ENCODE data around the gene AK8.

Gene AK8

DNA sequence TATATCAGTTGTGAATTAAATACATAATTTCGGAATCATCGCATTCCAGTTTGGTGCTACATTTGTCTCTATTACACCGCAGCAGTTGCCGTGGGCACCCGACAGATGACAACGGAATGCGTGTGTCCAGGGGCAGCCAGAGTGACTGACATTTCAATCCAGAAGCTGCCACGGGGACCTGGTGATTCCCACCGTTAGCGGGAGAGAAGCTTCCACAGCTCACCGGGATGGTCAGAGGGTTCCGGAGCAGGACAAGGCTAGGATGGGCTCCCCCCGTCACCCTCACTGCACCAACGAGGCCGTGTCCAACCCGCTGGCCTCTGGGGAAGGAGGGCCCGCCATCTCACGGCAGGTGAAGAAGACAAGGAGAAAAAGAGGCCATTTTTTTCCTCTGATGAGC lies 121.1 kb downstream of the AK8 start:
- no peak overlapping the region for H3K4me3 ChIP-seq (replicated peaks; ENCODE audit: low read depth, low read length)
- no peak for DNase-seq (ENCODE audit: low read depth)

DNA sequence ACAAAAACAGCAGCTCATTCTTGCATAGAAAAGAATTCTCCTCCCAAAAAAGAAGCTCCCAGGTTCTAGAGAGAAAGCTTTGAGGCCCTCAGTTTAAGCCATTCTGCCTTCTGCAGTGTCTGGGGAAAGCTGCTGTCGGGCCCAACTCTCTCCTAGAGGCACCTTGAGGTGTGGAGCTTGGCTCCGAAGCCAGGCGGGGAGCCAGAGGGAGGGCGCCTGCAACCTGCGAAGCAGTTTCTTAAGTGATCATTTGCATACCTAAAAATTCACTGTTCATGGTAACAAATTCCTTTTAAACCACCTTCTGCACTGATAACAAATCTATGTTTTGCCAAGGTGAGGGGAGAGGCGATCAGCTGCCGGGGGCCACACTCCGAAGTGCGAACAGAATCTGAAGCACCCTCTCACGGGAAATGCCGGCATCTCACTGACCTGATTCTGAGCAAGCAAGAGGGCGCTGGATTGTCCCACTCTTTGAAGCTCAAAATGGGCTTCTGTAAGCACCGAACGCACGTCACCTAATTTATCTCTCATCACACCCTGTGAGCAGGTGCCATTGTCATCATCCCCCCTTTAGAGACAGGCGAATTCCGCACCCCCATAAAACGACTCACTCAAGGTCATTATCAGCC lies 121.8 kb downstream of the AK8 start:
- no peak for DNase-seq (ENCODE audit: low read depth)
- H3K4me3 ChIP-seq (replicated peaks; ENCODE audit: low read depth, low read length): no peak overlapping the region
- TF ChIP-seq, protein P1, sequence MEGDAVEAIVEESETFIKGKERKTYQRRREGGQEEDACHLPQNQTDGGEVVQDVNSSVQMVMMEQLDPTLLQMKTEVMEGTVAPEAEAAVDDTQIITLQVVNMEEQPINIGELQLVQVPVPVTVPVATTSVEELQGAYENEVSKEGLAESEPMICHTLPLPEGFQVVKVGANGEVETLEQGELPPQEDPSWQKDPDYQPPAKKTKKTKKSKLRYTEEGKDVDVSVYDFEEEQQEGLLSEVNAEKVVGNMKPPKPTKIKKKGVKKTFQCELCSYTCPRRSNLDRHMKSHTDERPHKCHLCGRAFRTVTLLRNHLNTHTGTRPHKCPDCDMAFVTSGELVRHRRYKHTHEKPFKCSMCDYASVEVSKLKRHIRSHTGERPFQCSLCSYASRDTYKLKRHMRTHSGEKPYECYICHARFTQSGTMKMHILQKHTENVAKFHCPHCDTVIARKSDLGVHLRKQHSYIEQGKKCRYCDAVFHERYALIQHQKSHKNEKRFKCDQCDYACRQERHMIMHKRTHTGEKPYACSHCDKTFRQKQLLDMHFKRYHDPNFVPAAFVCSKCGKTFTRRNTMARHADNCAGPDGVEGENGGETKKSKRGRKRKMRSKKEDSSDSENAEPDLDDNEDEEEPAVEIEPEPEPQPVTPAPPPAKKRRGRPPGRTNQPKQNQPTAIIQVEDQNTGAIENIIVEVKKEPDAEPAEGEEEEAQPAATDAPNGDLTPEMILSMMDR (IDR thresholded peaks at IDR 0.05; ENCODE audit: low read length, missing control alignments): no peak

More for the DNA sequence above, 121.1 kb downstream of the AK8 start:
- TF ChIP-seq, protein P1 (IDR thresholded peaks at IDR 0.05; ENCODE audit: low read length, missing control alignments): no peak

DNA sequence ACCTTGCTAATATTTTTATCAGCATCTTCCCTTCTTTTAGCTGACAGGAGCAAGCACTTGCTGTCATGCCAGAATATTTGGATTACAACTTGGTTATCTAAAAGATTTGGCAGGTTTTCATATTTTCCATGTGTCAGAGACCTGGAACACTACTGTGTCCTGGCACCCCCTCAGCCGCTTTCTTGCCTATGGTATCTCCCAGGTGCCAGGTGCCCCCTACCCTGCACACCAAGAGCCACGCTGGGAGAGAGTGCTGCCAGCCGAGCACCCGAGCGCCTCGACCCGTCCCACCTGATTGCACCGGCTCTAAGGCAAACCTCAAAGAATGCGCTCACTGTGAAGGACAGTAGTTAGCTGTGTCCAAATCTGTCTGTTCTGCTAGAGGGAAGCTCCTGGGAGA lies 123.0 kb downstream of the AK8 start:
- no peak overlapping the region for H3K4me3 ChIP-seq (replicated peaks; ENCODE audit: low read depth, low read length)
- DNase-seq (ENCODE audit: low read depth): no peak
- TF ChIP-seq, protein P1 (IDR thresholded peaks at IDR 0.05; ENCODE audit: low read length, missing control alignments): no peak

DNA sequence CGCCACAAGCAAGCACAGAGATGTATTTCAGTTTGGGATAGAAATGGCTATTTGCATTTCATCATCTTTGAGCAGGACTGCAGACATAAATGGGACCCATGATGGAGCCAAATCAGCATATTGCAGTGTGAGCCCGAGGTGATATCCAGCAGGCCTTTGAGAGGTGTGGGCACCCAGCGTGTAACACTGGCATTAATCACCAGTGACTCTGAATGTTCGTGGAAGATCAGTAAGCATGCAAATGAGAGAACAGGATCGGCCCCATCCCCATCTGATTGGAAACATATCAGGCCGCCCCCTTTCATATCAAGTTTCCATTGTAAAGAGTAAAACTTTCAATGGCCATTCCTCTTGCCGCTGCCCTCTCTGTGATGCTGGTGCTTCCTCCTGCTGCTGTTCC lies 123.8 kb downstream of the AK8 start:
- TF ChIP-seq, protein P1 (IDR thresholded peaks at IDR 0.05; ENCODE audit: low read length, missing control alignments): no peak
- H3K4me3 ChIP-seq (replicated peaks; ENCODE audit: low read depth, low read length): no peak overlapping the region
- no peak for DNase-seq (ENCODE audit: low read depth)

DNA sequence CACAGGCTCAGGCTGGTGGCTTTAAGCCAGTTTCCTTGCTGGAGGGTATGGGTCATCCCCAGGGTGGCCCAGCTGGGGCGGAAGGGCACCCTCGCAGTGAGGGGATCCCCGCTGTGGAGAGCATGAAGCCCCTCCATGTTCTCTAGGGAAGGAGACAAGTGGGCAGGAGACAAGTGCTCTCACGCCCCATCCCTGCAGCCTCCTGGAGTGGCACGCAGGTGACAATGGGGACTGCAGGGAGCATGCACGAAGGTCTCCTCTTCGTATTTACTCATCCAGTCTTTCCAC lies 124.5 kb downstream of the AK8 start:
- DNase-seq (ENCODE audit: low read depth): no peak
- no peak overlapping the region for H3K4me3 ChIP-seq (replicated peaks; ENCODE audit: low read depth, low read length)
- TF ChIP-seq, protein P1 (IDR thresholded peaks at IDR 0.05; ENCODE audit: low read length, missing control alignments): no peak

DNA sequence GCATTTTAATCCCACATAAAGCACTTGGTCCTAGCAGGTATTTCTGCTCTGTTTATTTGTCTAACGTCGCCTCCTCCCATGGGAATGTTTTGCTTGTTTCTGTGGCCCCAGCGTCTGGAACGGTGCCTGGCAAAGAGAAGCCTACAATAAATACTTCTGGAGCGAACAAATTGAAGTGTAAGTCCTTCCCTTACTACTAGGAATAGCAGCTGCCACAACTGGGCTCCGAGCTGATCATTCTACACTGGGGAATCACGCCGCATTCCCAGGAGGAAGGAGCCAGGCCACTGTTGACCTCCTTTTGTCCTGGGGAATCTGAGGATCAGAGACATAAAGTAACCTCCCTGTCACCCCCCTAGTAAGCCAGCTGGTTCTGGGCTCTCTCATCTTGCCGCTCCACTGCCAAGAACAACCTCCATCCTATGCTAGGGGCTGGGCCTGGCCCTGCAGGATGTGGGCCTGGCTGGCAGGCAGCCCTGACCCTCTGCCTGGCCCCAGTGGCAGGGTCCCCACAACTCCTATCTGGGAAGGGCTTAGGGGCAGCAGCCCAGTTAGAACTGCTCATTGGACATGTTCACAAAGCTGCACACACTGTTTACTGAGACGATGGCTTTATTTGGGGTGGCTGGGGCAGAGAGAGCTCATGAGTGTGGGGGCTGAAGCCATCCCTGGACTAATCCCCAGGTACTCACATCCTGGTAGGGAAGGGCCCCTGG lies 125.0 kb downstream of the AK8 start:
- no peak overlapping the region for H3K4me3 ChIP-seq (replicated peaks; ENCODE audit: low read depth, low read length)
- no peak for DNase-seq (ENCODE audit: low read depth)
- TF ChIP-seq, protein P1 (IDR thresholded peaks at IDR 0.05; ENCODE audit: low read length, missing control alignments): no peak

DNA sequence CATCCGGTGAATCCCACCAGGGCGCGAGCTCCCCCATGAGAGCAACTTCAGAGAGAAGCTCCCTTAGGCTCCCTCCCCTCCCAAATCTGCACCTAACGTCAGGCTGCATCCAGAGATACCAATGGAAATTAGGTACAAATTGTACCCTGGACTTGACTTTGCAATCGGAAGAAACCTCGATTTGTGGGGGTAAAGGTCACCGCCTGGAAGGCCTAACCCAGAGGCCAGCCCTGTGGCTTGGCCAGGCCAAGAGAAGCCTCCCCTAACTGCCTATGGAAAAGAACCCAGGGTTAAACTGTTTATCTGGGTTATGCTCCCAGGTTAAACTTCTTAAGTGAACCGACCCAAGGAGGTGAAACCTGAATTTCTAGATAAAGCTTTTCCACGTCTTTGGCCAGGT lies 127.4 kb downstream of the AK8 start:
- no peak overlapping the region for H3K4me3 ChIP-seq (replicated peaks; ENCODE audit: low read depth, low read length)
- DNase-seq (ENCODE audit: low read depth): no peak
- TF ChIP-seq, protein P1 (IDR thresholded peaks at IDR 0.05; ENCODE audit: low read length, missing control alignments): no peak
